ENCODE results near the gene GCNT1. TPM values are rescaled to one million over a fixed set of nuclear protein-coding genes. Genes with fewer than 3 reads are reported as not detected.

The GCNT1 gene
- total RNA-seq, 1 experiment from 2014 or later: 0.29 TPM

DNA sequence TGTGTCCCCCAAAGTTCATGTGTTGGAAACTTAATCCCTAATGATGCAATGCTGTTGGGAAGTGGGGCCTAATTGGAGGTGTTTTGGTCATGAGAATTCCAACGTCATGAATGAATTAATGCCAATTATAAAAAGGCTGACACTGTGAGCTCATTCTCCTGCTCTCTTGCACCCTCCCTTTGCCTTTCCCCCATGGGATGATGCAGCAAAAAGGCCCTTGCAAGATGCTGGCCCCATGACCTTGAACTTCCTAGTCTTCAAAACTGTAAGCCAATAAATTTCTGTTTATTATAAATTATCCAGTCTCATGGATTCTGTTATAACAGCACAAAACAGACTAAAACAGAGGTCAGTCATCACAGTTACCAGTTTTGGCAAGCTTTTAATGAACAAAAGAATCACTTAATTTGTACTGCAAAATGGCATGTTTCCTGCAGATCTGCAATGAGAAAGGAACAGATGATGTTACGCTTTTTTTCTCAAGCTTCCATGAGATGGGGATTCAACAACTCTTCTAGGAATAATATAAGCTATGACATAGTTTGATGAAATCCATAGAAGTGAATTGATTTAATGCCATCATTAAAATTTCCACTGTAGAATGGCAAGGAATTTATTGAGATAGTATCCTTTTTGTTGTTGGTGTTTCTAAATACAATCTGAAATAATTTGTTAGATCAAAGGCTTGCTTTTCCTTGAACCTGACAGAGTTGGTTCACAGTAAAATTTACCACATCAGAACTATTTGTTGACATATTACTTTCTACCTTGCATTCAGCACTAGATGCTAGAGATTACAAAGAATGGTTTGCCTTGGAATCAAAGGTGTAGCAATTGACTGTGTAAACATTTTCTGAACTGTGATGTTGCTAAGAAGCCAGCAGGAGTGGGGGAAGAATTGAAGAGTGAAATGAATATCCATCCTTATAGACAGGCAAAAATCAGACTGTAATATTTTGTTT lies 35.5 kb upstream of the GCNT1 start:
- no peaks in the 10 kb centered on the region for H3K9me3 ChIP-seq (ENCODE audit: low read length)
- TF ChIP-seq EZH2phosphoT487 (IDR thresholded peaks at IDR 0.05; ENCODE audit: borderline replicate concordance, low read length): no peak
- no peak for TF ChIP-seq EZH2 (IDR thresholded peaks at IDR 0.05; ENCODE audit: low read length, unreplicated experiment)
- TF ChIP-seq, protein P1, sequence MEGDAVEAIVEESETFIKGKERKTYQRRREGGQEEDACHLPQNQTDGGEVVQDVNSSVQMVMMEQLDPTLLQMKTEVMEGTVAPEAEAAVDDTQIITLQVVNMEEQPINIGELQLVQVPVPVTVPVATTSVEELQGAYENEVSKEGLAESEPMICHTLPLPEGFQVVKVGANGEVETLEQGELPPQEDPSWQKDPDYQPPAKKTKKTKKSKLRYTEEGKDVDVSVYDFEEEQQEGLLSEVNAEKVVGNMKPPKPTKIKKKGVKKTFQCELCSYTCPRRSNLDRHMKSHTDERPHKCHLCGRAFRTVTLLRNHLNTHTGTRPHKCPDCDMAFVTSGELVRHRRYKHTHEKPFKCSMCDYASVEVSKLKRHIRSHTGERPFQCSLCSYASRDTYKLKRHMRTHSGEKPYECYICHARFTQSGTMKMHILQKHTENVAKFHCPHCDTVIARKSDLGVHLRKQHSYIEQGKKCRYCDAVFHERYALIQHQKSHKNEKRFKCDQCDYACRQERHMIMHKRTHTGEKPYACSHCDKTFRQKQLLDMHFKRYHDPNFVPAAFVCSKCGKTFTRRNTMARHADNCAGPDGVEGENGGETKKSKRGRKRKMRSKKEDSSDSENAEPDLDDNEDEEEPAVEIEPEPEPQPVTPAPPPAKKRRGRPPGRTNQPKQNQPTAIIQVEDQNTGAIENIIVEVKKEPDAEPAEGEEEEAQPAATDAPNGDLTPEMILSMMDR (conservative IDR thresholded peaks at IDR 0.05; ENCODE audit: low read depth, low read length): no peak
- H3F3A ChIP-seq (ENCODE audit: low read length, unreplicated experiment): no peaks in the 10 kb centered on the region
- BruUV-seq (replicated peaks): no TSS peak
- H3K4me1 ChIP-seq (ENCODE audit: insufficient read depth, low read length): no peaks in the 10 kb centered on the region
- no peaks in the 10 kb centered on the region for H3K36me3 ChIP-seq (ENCODE audit: low read depth, low read length)
- ChIA-PET POLR2A (ENCODE audit: unreplicated experiment) (no interaction called here), CTCF (no interaction called here)
- no peak overlapping the region for H3K9ac ChIP-seq (ENCODE audit: low read length)
- H3K9me2 ChIP-seq (replicated peaks; ENCODE audit: low read length): no peaks in the 10 kb centered on the region
- H3K4me2 ChIP-seq (ENCODE audit: low read length): no peak overlapping the region
- no peak overlapping the region for H2AFZ ChIP-seq (ENCODE audit: low read length)
- no peaks in the 10 kb centered on the region for H4K20me1 ChIP-seq (ENCODE audit: low read length)
- no peaks in the 10 kb centered on the region for H3K79me2 ChIP-seq (ENCODE audit: low read length)
- no peak overlapping the region for H3K27ac ChIP-seq (ENCODE audit: low read length)
- intact Hi-C loops (cut with micrococcal nuclease): no loop called here
- no peak overlapping the region for H3K4me3 ChIP-seq (ENCODE audit: low read length)
- no peak for DNase-seq
- ATAC-seq: no peak
- no peaks in the 10 kb centered on the region for H3K27me3 ChIP-seq (ENCODE audit: low read length)

DNA sequence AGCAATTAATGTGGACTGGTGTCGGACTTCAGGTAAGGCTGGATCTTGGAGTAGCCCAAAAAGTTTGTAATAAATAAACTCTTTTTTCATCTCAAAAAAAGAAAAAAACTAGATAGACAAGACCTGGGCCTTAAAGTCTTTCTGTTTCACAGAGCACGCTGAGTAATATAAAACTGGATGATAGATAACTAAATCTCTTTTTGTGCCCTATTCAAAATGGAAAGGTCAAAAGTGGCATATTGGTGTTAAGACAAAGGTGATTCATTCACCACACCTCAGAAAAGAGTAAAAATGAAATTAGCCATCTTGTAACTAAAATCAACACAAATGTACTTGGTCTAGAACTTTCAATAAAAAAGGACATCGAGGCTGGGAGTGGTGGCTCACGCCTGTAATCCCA lies 34.5 kb upstream of the GCNT1 start:
- Histone ChIP-seq H3K36me3 (ENCODE audit: low read depth, low read length) (no peaks in the 10 kb centered on the region), H3K9me2 (replicated peaks; ENCODE audit: low read length) (no peaks in the 10 kb centered on the region), H2AFZ (ENCODE audit: low read length) (no peak overlapping the region), H3K9me3 (ENCODE audit: low read length) (no peaks in the 10 kb centered on the region), H3F3A (ENCODE audit: low read length, unreplicated experiment) (no peaks in the 10 kb centered on the region), H3K79me2 (ENCODE audit: low read length) (no peaks in the 10 kb centered on the region), H3K4me1 (ENCODE audit: insufficient read depth, low read length) (no peaks in the 10 kb centered on the region), H3K27me3 (ENCODE audit: low read length) (no peaks in the 10 kb centered on the region), H3K4me3 (ENCODE audit: low read length) (no peak overlapping the region), H3K27ac (ENCODE audit: low read length) (no peak overlapping the region), H3K9ac (ENCODE audit: low read length) (no peak overlapping the region), H4K20me1 (ENCODE audit: low read length) (no peaks in the 10 kb centered on the region), H3K4me2 (ENCODE audit: low read length) (no peak overlapping the region)
- POLR2A ChIA-PET (ENCODE audit: unreplicated experiment): no interaction called here
- no peak for ATAC-seq
- TF ChIP-seq EZH2phosphoT487 (IDR thresholded peaks at IDR 0.05; ENCODE audit: borderline replicate concordance, low read length) (no peak), EZH2 (IDR thresholded peaks at IDR 0.05; ENCODE audit: low read length, unreplicated experiment) (no peak)
- TF ChIP-seq, protein P1 (conservative IDR thresholded peaks at IDR 0.05; ENCODE audit: low read depth, low read length): no peak
- no peak for DNase-seq
- intact Hi-C loops (cut with micrococcal nuclease): no loop called here
- CTCF ChIA-PET: no interaction called here
- no TSS peak for BruUV-seq (replicated peaks)

Measured in PC-3 (cell line).